ENCODE results near the gene VENTX.

Gene VENTX

GRCh38 chr10:133251388-133252222 lies 13.9 kb downstream of the VENTX start:
- no peak for ATAC-seq
- no peak overlapping the region for H3K27ac Mint-ChIP-seq
- H3K9me3 Mint-ChIP-seq: no peaks in the 10 kb centered on the region
- no peak for DNase-seq (ENCODE audit: low spot score in 2 of 2)
- H3K4me3 Mint-ChIP-seq: no peak overlapping the region
- peaks cover 13% of the 10 kb centered on the region for H3K4me1 Mint-ChIP-seq
- no peaks in the 10 kb centered on the region for H3K36me3 Mint-ChIP-seq

GRCh38 chr10:133252223-133252552 lies 14.5 kb downstream of the VENTX start:
- ATAC-seq (no peak), DNase-seq (ENCODE audit: low spot score in 2 of 2) (no peak)
- Mint-ChIP-seq H3K36me3 (no peaks in the 10 kb centered on the region), H3K27ac (no peak overlapping the region), H3K4me1 (peaks cover 9% of the 10 kb centered on the region), H3K4me3 (no peak overlapping the region), H3K9me3 (no peaks in the 10 kb centered on the region)

GRCh38 chr10:133253361-133253955 lies 15.8 kb downstream of the VENTX start:
- no peak overlapping the region for H3K4me3 Mint-ChIP-seq
- no peaks in the 10 kb centered on the region for H3K9me3 Mint-ChIP-seq
- H3K27ac Mint-ChIP-seq: no peak overlapping the region
- ATAC-seq: no peak
- H3K36me3 Mint-ChIP-seq: no peaks in the 10 kb centered on the region
- H3K4me1 Mint-ChIP-seq: peaks cover 20% of the 10 kb centered on the region
- no peak for DNase-seq (ENCODE audit: low spot score in 2 of 2)

GRCh38 chr10:133254421-133255120 lies 16.9 kb downstream of the VENTX start:
- DNase-seq (ENCODE audit: low spot score in 2 of 2) (no peak), ATAC-seq (no peak)
- no peak overlapping the region for H3K4me3 Mint-ChIP-seq
- H3K9me3 Mint-ChIP-seq: no peaks in the 10 kb centered on the region
- no peak overlapping the region for H3K27ac Mint-ChIP-seq
- H3K36me3 Mint-ChIP-seq: peaks cover 7% of the 10 kb centered on the region
- H3K4me1 Mint-ChIP-seq: peaks cover 29% of the 10 kb centered on the region

GRCh38 chr10:133255323-133255722 lies 17.7 kb downstream of the VENTX start:
- no peak overlapping the region for H3K27ac Mint-ChIP-seq
- ATAC-seq (no peak), DNase-seq (ENCODE audit: low spot score in 2 of 2) (no peak)
- no peak overlapping the region for H3K4me3 Mint-ChIP-seq
- peaks cover 15% of the 10 kb centered on the region for H3K36me3 Mint-ChIP-seq
- peaks cover 32% of the 10 kb centered on the region for H3K4me1 Mint-ChIP-seq
- H3K9me3 Mint-ChIP-seq: no peaks in the 10 kb centered on the region

GRCh38 chr10:133257489-133258065 lies 19.9 kb downstream of the VENTX start:
- Mint-ChIP-seq H3K4me3 (peak overlapping the region; percentile 76), H3K36me3 (peaks cover 35% of the 10 kb centered on the region), H3K4me1 (peaks cover 45% of the 10 kb centered on the region), H3K9me3 (no peaks in the 10 kb centered on the region), H3K27ac (peak overlapping the region; percentile 88)
- no peak for ATAC-seq
- peak in 1 of 2 donors; percentile 64 for DNase-seq (ENCODE audit: low spot score in 2 of 2)

- peak overlapping the region; percentile 76 for H3K4me3 Mint-ChIP-seq
- H3K27ac Mint-ChIP-seq: peak overlapping the region; percentile 88
- H3K9me3 Mint-ChIP-seq: no peaks in the 10 kb centered on the region
- ATAC-seq (peak; percentile 2), DNase-seq (ENCODE audit: low spot score in 2 of 2) (peak in 1 of 2 donors; percentile 72)
- peaks cover 42% of the 10 kb centered on the region for H3K36me3 Mint-ChIP-seq
- peaks cover 51% of the 10 kb centered on the region for H3K4me1 Mint-ChIP-seq
Measured at GRCh38 chr10:133258066-133258817, 20.6 kb downstream of the VENTX start.

GRCh38 chr10:133258818-133259601 lies 21.4 kb downstream of the VENTX start:
- peaks cover 50% of the 10 kb centered on the region for H3K36me3 Mint-ChIP-seq

GRCh38 chr10:133259602-133259989 lies 21.9 kb downstream of the VENTX start:
- DNase-seq (ENCODE audit: low spot score in 2 of 2) (no peak), ATAC-seq (no peak)
- H3K36me3 Mint-ChIP-seq: peaks cover 55% of the 10 kb centered on the region
- peak overlapping the region; percentile 76 for H3K4me3 Mint-ChIP-seq
- peak overlapping the region; percentile 90 for H3K27ac Mint-ChIP-seq
- no peaks in the 10 kb centered on the region for H3K9me3 Mint-ChIP-seq
- H3K4me1 Mint-ChIP-seq: peaks cover 65% of the 10 kb centered on the region

More at GRCh38 chr10:133258818-133259601, 21.4 kb downstream of the VENTX start:
- peak overlapping the region; percentile 76 for H3K4me3 Mint-ChIP-seq
- DNase-seq (ENCODE audit: low spot score in 2 of 2): peak; percentile 58 to 89
- H3K27ac Mint-ChIP-seq: peak overlapping the region; percentile 90
- ATAC-seq: peak; percentile 57
- H3K9me3 Mint-ChIP-seq: no peaks in the 10 kb centered on the region
- H3K4me1 Mint-ChIP-seq: peaks cover 59% of the 10 kb centered on the region

GRCh38 chr10:133260895-133261725 lies 23.5 kb downstream of the VENTX start:
- DNase-seq (ENCODE audit: low spot score in 2 of 2) (peak; percentile 60 to 85), ATAC-seq (peak; percentile 78)
- Mint-ChIP-seq H3K4me1 (peaks cover 80% of the 10 kb centered on the region), H3K36me3 (peaks cover 71% of the 10 kb centered on the region), H3K27ac (peak overlapping the region; percentile 88), H3K4me3 (peak overlapping the region; percentile 76), H3K9me3 (no peaks in the 10 kb centered on the region)

- peaks cover 80% of the 10 kb centered on the region for H3K4me1 Mint-ChIP-seq
Measured at GRCh38 chr10:133261726-133262325, 24.2 kb downstream of the VENTX start.

GRCh38 chr10:133262696-133263095 lies 25.0 kb downstream of the VENTX start:
- peak overlapping the region; percentile 73 for H3K27ac Mint-ChIP-seq
- H3K4me3 Mint-ChIP-seq: peak overlapping the region; percentile 76
- no peaks in the 10 kb centered on the region for H3K9me3 Mint-ChIP-seq
- ATAC-seq: no peak
- DNase-seq (ENCODE audit: low spot score in 2 of 2): no peak
- H3K36me3 Mint-ChIP-seq: peaks cover 86% of the 10 kb centered on the region
- peaks cover 75% of the 10 kb centered on the region for H3K4me1 Mint-ChIP-seq

More at GRCh38 chr10:133261726-133262325, 24.2 kb downstream of the VENTX start:
- DNase-seq (ENCODE audit: low spot score in 2 of 2) (peak; percentile 74 to 87), ATAC-seq (peak; percentile 66)
- peak overlapping the region; percentile 76 for H3K4me3 Mint-ChIP-seq
- H3K9me3 Mint-ChIP-seq: no peaks in the 10 kb centered on the region
- peak overlapping the region; percentile 88 for H3K27ac Mint-ChIP-seq
- H3K36me3 Mint-ChIP-seq: peaks cover 78% of the 10 kb centered on the region

- Mint-ChIP-seq H3K36me3 (peaks cover 96% of the 10 kb centered on the region), H3K4me3 (no peak overlapping the region), H3K27ac (peak overlapping the region; percentile 73), H3K4me1 (peaks cover 67% of the 10 kb centered on the region), H3K9me3 (no peaks in the 10 kb centered on the region)
- no peak for ATAC-seq
- DNase-seq (ENCODE audit: low spot score in 2 of 2): no peak
Measured at GRCh38 chr10:133263674-133264073, 26.0 kb downstream of the VENTX start.

Data from stimulated activated effector memory CD8-positive, alpha-beta T cell treated with anti-CD3 and anti-CD28 coated beads, Interleukin-12 subunit alpha, Interleukin-12 subunit beta, amount 100 ng/mL, for 72 hours (primary cell).